ENCODE measurements around the gene CCNQ. TPM values are rescaled to one million over a fixed set of nuclear protein-coding genes. Genes with fewer than 3 reads are reported as not detected.
A peak's percentile ranks its signal among the peaks of the same experiment; 100 is the strongest.

The CCNQ gene
- polyA plus RNA-seq (2013, experiment 1 of 2; ENCODE audit: insufficient read length) = 27.1 TPM
- polyA plus RNA-seq (2013, experiment 2 of 2; ENCODE audit: insufficient read length) = 27.1 TPM

DNA sequence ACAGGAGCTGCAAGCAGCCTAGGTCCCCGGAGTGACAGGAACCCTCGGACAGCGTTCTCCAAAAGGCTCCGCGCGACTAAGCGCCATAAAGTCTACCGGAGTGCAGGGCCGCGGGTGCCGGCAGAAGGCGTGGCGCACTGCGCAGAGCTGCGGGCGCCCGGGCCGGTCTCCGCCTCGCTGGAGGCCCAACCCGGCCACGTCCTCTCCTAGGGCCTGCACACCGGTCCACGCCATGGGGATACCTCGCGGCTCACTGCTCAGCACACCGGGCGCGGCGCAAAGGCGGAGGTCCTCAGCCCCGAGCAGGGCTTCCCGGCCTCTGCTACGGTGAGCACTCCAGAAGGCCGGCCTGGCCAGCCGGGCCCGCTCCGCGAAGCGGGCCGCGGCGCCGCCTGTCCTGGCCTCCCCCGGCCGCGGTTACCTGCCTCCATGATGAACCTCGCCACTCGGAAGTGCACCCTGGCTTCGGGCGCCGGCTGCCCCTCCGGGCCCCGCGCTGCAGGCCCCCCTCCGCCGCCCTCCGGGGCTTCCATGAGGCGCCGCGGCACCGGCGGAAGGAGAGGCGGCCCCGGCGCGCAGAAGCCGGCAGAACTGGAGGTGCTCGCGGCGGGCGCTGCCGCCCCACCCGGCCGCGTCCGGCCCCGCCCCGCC is at the start of gene CCNQ:
TSS of gene CCNQ (minus strand) at position 599 of the 651 bp plus-strand sequence. CDS start at position 533, 66 bp downstream.
- peak; percentile 4 for DNase-seq

DNA sequence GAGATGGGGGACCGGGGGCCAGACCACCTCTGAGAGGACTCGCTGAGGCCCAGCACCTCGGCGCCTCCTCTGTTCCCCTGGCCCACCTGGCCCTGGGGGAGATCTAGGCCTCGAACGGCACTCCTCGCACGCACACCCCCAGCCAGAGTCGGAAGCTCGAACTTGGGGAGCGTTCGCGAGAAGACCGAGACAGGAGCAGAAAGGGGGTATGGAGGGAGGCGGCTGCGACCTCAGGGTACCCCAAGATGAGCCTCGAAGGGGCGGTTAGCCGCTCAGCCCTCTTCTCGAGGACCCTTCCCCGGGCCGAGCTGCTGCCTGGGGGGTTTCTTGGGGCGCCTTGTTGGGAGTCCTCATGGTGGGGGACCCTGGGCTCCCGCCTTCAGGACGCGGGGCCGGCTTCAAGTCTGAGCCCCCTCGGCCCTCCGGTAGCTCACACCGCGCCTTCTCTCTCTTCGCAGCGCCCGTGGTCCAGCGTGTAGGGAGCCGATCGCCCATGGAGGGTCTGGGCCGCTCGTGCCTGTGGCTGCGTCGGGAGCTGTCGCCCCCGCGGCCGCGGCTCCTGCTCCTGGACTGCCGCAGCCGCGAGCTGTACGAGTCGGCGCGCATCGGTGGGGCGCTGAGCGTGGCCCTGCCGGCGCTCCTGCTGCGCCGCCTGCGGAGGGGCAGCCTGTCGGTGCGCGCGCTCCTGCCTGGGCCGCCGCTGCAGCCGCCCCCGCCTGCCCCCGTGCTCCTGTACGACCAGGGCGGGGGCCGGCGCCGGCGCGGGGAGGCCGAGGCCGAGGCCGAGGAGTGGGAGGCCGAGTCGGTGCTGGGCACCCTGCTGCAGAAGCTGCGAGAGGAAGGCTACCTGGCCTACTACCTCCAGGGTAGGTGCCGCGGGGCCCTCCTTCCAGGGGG is 48.8 kb upstream of the CCNQ start:
- DNase-seq = no peak

- no peak for DNase-seq
Measured at GRCh38 chrX:153646620-153647373, 47.9 kb upstream of the CCNQ start, which contains the start of gene DUSP9. Gene DUSP9, plus strand, starts transcription at chrX:153647203. Its CDS starts 751 bp downstream, at chrX:153647954.

- DNase-seq = no peak
Measured at GRCh38 chrX:153645921-153646488, 47.1 kb upstream of the CCNQ start.

- no peak for DNase-seq
Measured at GRCh38 chrX:153645151-153645550, 46.2 kb upstream of the CCNQ start.

DNA sequence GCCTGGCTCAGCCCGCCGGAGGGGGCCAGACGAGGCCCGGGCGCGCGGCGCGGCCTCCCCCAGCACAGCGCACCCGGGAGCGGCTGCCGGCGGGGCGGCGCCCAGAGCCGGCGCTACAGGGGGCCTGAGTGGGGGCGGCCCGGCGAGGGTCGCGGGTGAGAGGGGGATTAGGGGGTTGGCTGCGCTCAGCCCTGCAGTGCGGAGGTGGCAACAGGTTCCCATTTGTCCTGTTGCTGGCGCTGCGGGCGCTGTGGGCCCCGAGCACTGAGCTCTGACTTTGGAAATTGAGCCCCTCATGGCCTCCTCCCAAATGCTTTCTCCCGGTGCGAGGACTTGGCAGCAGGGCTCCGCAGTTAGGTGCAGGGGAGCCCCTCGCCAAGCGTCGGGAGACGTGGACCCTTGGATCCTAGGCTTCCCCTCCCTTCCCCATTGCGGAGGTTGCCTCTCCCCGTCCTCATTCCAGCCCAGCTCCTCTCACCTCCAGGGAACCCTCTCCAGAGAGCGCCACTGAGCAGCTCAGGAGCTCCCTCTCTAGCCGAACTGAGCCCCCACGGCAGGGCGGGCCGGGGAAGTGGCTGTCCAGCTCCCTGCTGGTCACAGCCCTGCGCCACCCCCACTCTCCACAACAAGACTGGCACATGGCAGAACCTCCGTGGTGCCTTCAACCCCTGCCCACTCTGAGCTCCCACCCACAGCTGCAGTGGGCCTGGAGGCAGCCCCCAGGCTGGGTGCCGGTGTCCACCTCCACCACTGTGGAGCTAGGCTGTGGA is 45.6 kb upstream of the CCNQ start:
- DNase-seq = no peak

- no peak for DNase-seq
Measured at GRCh38 chrX:153643431-153644351, 44.8 kb upstream of the CCNQ start.

DNA sequence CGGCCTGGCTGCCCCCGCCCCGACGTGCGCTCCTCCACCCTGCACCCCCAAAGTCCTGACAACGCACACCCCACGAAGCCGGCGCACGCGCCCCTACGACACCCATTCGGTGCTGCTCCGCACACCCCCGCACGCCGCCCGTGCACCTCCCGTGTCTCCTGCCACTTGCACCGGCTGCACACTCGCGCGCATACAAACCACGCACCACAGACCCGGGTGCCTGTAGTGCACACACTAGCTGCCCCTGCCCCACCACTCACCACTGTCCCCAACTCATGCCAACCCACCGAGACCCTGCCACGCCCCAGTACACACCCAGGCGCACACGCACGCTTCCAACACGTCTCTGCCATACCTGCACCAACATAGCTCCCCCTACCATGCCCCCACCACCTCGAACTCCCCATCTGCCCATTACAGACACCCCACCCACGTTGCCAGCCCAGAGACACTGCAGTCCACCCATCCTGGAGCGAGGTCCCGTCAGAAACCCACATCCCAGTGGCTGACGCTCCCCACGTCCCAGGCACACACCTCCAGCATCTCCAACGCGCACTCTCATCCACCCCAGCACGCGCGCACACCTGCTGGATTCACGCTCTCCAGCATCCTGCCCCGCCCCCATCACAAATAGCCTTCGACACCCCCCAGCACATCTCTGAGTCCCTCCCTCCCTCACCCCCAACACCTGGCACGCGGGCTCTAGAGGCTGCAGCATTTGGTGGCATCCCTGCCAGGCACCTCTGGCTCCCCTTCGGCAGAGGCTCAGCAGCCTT is 43.9 kb upstream of the CCNQ start:
- DNase-seq = no peak

DNA sequence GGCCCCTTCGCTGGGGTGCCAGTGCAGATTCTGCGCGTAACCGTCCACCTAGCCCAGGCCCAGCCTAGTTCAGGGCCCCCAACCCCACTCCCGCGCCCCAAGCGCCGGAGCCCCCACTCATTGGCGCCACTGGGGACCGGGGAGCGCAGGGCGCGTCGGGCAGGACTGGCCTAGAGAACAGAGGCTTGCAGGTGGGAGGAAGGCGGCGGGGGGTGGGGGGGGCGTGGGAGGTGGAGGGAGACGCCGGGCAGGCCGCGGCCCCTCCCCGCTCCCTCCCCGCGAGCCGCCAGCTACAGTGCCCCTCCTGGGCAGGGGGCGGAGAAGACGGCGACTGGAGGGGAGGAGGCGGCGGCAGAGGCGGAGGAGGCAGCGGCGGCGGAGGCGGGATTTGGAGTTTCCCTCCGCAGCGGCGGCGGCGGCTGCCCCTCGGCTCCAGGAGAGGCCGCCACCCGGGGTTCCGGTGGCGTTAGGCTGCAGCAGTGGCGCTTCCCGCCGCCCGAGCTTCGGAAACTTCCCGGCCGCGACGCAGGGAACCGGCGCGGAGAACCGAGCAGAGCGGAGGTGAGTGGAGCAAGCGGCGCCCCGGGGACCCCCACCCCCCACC is 43.2 kb upstream of the CCNQ start:
- no peak for DNase-seq

GRCh38 chrX:153641627-153642026 is 42.7 kb upstream of the CCNQ start:
- no peak for DNase-seq

DNA sequence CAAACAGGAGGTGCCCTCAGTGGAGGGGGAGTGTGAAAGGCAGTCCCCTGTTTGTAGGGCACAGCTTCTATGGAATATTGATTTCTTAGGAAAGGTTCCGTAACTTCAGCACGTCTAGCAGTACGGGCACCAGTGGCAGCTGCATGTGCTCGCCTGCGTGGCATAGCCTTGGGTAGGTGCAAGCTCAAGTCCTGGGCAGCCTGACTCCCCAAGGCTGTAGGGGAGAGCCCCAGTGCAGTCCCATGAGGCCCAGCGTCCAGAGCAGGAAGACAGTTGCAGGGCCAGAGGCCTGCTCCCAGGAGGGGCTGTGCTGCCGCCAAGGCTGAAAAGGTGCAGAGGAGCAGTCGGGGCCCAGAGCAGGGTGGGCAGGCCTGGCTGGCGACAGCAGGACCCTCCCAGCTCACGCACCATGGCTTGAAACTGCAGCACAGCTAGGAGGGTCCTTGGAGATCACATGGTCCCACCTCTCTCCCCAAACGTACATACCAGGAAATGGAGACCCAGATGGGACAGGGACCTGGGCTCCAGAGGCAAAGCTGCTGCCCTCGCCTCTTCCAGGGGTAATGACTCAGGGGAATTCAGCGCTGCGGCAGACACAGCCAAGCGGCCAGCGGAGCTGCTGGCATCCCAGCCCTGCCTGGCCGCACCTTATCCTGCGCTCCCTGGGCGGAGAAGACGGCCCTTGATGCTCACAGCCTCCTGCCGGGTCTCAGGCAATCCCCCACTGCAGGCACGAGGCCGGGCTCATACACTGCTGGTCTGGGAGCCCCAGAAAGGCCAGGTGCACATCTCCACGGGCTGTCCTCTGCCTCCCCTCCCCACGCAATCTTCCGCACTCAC is 42.0 kb upstream of the CCNQ start:
- DNase-seq = no peak

DNA sequence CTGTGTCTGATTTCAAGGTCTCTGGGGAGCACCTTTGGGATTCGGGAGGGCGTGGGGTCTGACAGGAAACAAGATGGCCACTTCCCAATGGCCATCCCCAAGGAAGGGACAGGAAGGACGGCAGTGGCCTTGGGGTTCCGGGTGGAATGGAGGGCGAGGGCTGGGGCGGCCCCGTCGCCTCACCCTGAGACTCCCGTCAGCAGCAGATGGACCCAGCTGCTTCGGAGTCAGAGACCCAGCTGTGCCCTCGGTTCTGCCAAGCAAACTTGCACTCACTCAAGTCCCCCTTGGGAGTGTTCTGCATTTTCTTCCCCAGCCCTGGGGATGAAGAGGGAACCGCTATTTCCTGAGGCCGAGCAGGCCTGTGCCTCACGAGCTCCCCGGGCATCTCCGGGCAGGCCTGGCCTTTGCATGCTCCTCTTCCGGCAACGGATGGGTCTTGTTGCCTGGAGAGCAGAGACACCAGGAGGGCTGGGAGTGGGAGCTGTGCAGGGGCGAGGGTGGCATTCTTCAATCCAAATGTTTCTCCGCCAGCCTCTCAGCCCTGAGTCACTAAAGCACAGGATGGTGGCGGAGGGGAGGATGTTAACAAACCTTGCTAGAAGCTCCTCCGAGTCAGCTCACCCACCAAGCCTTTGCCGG is 41.2 kb upstream of the CCNQ start:
- DNase-seq = no peak

GRCh38 chrX:153639177-153640044 is 40.5 kb upstream of the CCNQ start:
- no peak for DNase-seq

GRCh38 chrX:153638436-153639176 is 39.7 kb upstream of the CCNQ start:
- no peak for DNase-seq

DNA sequence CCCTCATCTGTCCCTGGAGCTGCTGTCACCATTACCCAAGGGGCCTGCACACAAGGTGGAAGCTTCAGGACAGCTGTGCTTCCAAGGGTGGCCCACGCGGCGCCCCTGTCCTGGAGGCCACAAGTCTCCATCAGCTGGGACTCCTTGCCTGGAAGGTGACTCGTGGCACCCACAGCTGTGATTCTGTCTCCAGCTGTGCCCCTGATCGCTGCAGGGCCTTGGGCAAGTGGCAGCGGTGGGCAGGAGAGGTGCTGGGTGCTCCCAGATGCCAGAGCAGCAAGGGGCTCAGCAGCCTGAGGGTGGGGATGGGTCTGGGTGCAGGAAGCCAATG is 39.1 kb upstream of the CCNQ start:
- DNase-seq = no peak

Measured in fibroblast of skin of abdomen (primary cell).